CD4-positive, CD25-positive, alpha-beta regulatory T cell (primary cell): ENCODE measurements around the gene HSBP1. TPM values are rescaled to one million over a fixed set of nuclear protein-coding genes. Genes with fewer than 3 reads are reported as not detected.

Experiments used
- ATAC-seq, 2 donors: fragments of 150-1000 bp; cut with Tn5 transposase; one replicate each; pipeline ENCODE4 v1.10.0; 2021; ENCODE audit warnings: low read depth in 2 of 2, moderate number of reproducible peaks in 2 of 2, moderate library complexity in 1 of 2
- DNase-seq, 3 donors: peaks; one replicate each; pipeline versions ENCODE4 v3.0.0 to v3.0.0-alpha.2; 2012 to 2022; ENCODE audit warnings: mixed read lengths in 1 of 3
- H3K27ac ChIP-seq: one replicate; pipeline ENCODE4 v1.7.0; 2013; ENCODE audit warnings: mild to moderate bottlenecking, low read length; ENCODE audit not compliant: insufficient read depth, poor library complexity, severe bottlenecking
- H3K27me3 ChIP-seq: one replicate; pipeline ENCODE4 v1.7.0; 2013; ENCODE audit warnings: low read length; ENCODE audit not compliant: control insufficient read depth, insufficient read depth
- H3K36me3 ChIP-seq: one replicate; pipeline ENCODE4 v1.7.0; 2013; ENCODE audit warnings: mild to moderate bottlenecking, low read length, moderate library complexity; ENCODE audit not compliant: control insufficient read depth, insufficient read depth
- H3K4me1 ChIP-seq: 2 replicates; pipeline ENCODE4 v1.7.0; 2013; ENCODE audit warnings: mild to moderate bottlenecking, low read length; ENCODE audit not compliant: insufficient read depth, control insufficient read depth, poor library complexity, severe bottlenecking
- H3K4me3 ChIP-seq: one replicate; pipeline ENCODE4 v1.7.0; 2013; ENCODE audit warnings: low read depth, mild to moderate bottlenecking, low read length, moderate library complexity
- H3K9me3 ChIP-seq, 2 experiments: 1 replicate in 1 of 2; 2 replicates in 1 of 2; pipeline ENCODE4 v1.7.0; 2013; ENCODE audit warnings: low read length in 2 of 2, mild to moderate bottlenecking in 1 of 2, moderate library complexity in 1 of 2; ENCODE audit not compliant: control insufficient read depth in 2 of 2
- H3K27ac Mint-ChIP-seq, 3 donors: one replicate each; pipeline ENCODE4 v1.8.0; 2020 to 2022; ENCODE audit warnings: mild to moderate bottlenecking in 3 of 3, mixed read lengths in 3 of 3, moderate library complexity in 2 of 3
- H3K27me3 Mint-ChIP-seq: one replicate; pipeline ENCODE4 v1.8.0; 2022; ENCODE audit warnings: mild to moderate bottlenecking, mixed read lengths
- H3K36me3 Mint-ChIP-seq: one replicate; pipeline ENCODE4 v1.8.0; 2020; ENCODE audit warnings: mixed read lengths
- H3K4me1 Mint-ChIP-seq, 4 donors: one replicate each; pipeline ENCODE4 v1.8.0; 2020 to 2022; ENCODE audit warnings: mixed read lengths in 4 of 4, mild to moderate bottlenecking in 1 of 4
- H3K4me3 Mint-ChIP-seq, 4 donors: one replicate each; pipeline ENCODE4 v1.8.0; 2020 to 2022; ENCODE audit warnings: mild to moderate bottlenecking in 4 of 4, mixed read lengths in 4 of 4, moderate library complexity in 3 of 4
- H3K9me3 Mint-ChIP-seq, 7 donors: one replicate each; pipeline ENCODE4 v1.8.0; 2020 to 2022; ENCODE audit warnings: mixed read lengths in 7 of 7, mild to moderate bottlenecking in 3 of 7, moderate library complexity in 2 of 7
- polyA plus RNA-seq, 4 donors: library from polyadenylated mRNA; unstranded; fragments of 300-500 nt; fragmentation: Illumina TruSeq; gene quantifications; one replicate each; pipeline ENCODE4 v1.2.3, GENCODE V29; 2021
- total RNA-seq: library from RNA; stranded (reverse); gene quantifications from one replicate; pipeline ENCODE4 v1.2.3, GENCODE V29; 2022

HSBP1 gene
- total RNA-seq (26.7 TPM), polyA plus RNA-seq (10 to 100 TPM; 25.1 to 53.0 (median 38.3) TPM)

GRCh38 chr16:83807710-83808572 lies at the start of gene HSBP1:
Gene HSBP1, plus strand, starts transcription at chr16:83807978. Its CDS starts 99 bp downstream, at chr16:83808077.
- Histone ChIP-seq H3K4me1 (peaks cover 21% of the 10 kb centered on the region), H3K36me3 (peaks cover 25% of the 10 kb centered on the region), H3K9me3 (no peaks in the 10 kb centered on the region), H3K27ac (peak within 1 kb of the TSS; percentile 73), H3K4me3 (peak within 1 kb of the TSS; percentile 85), H3K27me3 (no peaks in the 10 kb centered on the region)
- H3K4me1 Mint-ChIP-seq, result peaks cover 0 to 50% (median 35%) of the 10 kb centered on the region in 4 donors
- peak within 1 kb of the TSS; percentile 97 to 99 (median 99) for H3K4me3 Mint-ChIP-seq
- peak; percentile 98 to 99 for ATAC-seq
- peaks cover 0 to 1% (median 0%) of the 10 kb centered on the region in 7 donors for H3K9me3 Mint-ChIP-seq
- H3K27ac Mint-ChIP-seq, result peak within 1 kb of the TSS; percentile 92 to 96 (median 95)
- H3K27me3 Mint-ChIP-seq, result peaks cover 14% of the 10 kb centered on the region
- peaks cover 28% of the 10 kb centered on the region for H3K36me3 Mint-ChIP-seq
- DNase-seq, result peak; percentile 88 to 96 (median 91)

GRCh38 chr16:83762141-83762991 lies 45.4 kb upstream of the HSBP1 start:
- DNase-seq, result no peak

GRCh38 chr16:83762992-83763358 lies 44.8 kb upstream of the HSBP1 start:
- Mint-ChIP-seq H3K4me3 (no peak overlapping the region), H3K36me3 (no peaks in the 10 kb centered on the region), H3K4me1 (no peaks in the 10 kb centered on the region), H3K9me3 (peaks cover 0 to 2% (median 0%) of the 10 kb centered on the region in 7 donors), H3K27ac (no peak overlapping the region), H3K27me3 (peaks cover 6% of the 10 kb centered on the region)
- Histone ChIP-seq H3K27me3 (no peaks in the 10 kb centered on the region), H3K4me1 (no peaks in the 10 kb centered on the region), H3K9me3 (no peaks in the 10 kb centered on the region), H3K4me3 (no peak overlapping the region), H3K27ac (no peak overlapping the region), H3K36me3 (no peaks in the 10 kb centered on the region)
- no peak for DNase-seq
- ATAC-seq, result no peak

More at GRCh38 chr16:83762141-83762991, 45.4 kb upstream of the HSBP1 start:
- H3K9me3 ChIP-seq, result no peaks in the 10 kb centered on the region
- H3K4me3 ChIP-seq, result no peak overlapping the region
- H3K4me1 ChIP-seq, result no peaks in the 10 kb centered on the region
- H3K27ac Mint-ChIP-seq, result no peak overlapping the region
- H3K9me3 Mint-ChIP-seq, result peaks cover 0 to 2% (median 0%) of the 10 kb centered on the region in 7 donors
- no peaks in the 10 kb centered on the region for H3K4me1 Mint-ChIP-seq
- H3K27ac ChIP-seq, result no peak overlapping the region
- no peak overlapping the region for H3K4me3 Mint-ChIP-seq
- no peaks in the 10 kb centered on the region for H3K36me3 Mint-ChIP-seq
- H3K27me3 Mint-ChIP-seq, result peaks cover 6% of the 10 kb centered on the region
- no peak for ATAC-seq
- no peaks in the 10 kb centered on the region for H3K36me3 ChIP-seq
- H3K27me3 ChIP-seq, result no peaks in the 10 kb centered on the region

- Histone ChIP-seq H3K4me1 (no peaks in the 10 kb centered on the region), H3K9me3 (no peaks in the 10 kb centered on the region), H3K27ac (no peak overlapping the region), H3K27me3 (peaks cover 3% of the 10 kb centered on the region), H3K4me3 (no peak overlapping the region), H3K36me3 (no peaks in the 10 kb centered on the region)
- Mint-ChIP-seq H3K36me3 (no peaks in the 10 kb centered on the region), H3K27ac (no peak overlapping the region), H3K9me3 (peaks cover 0 to 1% (median 0%) of the 10 kb centered on the region in 7 donors), H3K4me3 (no peak overlapping the region), H3K4me1 (peaks cover 0 to 5% (median 0%) of the 10 kb centered on the region in 4 donors), H3K27me3 (no peaks in the 10 kb centered on the region)
- ATAC-seq (no peak), DNase-seq (no peak)
Observed at GRCh38 chr16:83768986-83769385, 38.8 kb upstream of the HSBP1 start.

GRCh38 chr16:83769397-83770008 lies 38.3 kb upstream of the HSBP1 start:
- Histone ChIP-seq H3K27ac (no peak overlapping the region), H3K9me3 (no peaks in the 10 kb centered on the region), H3K4me1 (no peaks in the 10 kb centered on the region), H3K36me3 (no peaks in the 10 kb centered on the region), H3K27me3 (peaks cover 3% of the 10 kb centered on the region), H3K4me3 (no peak overlapping the region)
- no peaks in the 10 kb centered on the region for H3K27me3 Mint-ChIP-seq
- H3K36me3 Mint-ChIP-seq, result no peaks in the 10 kb centered on the region
- H3K9me3 Mint-ChIP-seq, result peaks cover 0 to 1% (median 0%) of the 10 kb centered on the region in 7 donors
- peaks cover 0 to 5% (median 0%) of the 10 kb centered on the region in 4 donors for H3K4me1 Mint-ChIP-seq
- ATAC-seq, result no peak
- peak in 1 of 3 donors; percentile 3 for DNase-seq
- H3K4me3 Mint-ChIP-seq, result no peak overlapping the region
- H3K27ac Mint-ChIP-seq, result no peak overlapping the region

- Mint-ChIP-seq H3K27me3 (peaks cover 5% of the 10 kb centered on the region), H3K4me3 (no peak overlapping the region), H3K27ac (no peak overlapping the region), H3K4me1 (peaks cover 0 to 5% (median 0%) of the 10 kb centered on the region in 4 donors), H3K36me3 (no peaks in the 10 kb centered on the region), H3K9me3 (peaks cover 0 to 2% (median 0%) of the 10 kb centered on the region in 7 donors)
- no peaks in the 10 kb centered on the region for H3K36me3 ChIP-seq
- H3K27ac ChIP-seq, result no peak overlapping the region
- no peak overlapping the region for H3K4me3 ChIP-seq
- H3K4me1 ChIP-seq, result no peaks in the 10 kb centered on the region
- H3K27me3 ChIP-seq, result peaks cover 3% of the 10 kb centered on the region
- DNase-seq (no peak), ATAC-seq (no peak)
- no peaks in the 10 kb centered on the region for H3K9me3 ChIP-seq
Observed at GRCh38 chr16:83771306-83771942, 36.4 kb upstream of the HSBP1 start.

- DNase-seq (no peak), ATAC-seq (no peak)
- Histone ChIP-seq H3K27me3 (peaks cover 3% of the 10 kb centered on the region), H3K4me3 (no peak overlapping the region), H3K4me1 (no peaks in the 10 kb centered on the region), H3K36me3 (no peaks in the 10 kb centered on the region), H3K27ac (no peak overlapping the region), H3K9me3 (no peaks in the 10 kb centered on the region)
- H3K4me3 Mint-ChIP-seq, result no peak overlapping the region
- H3K27ac Mint-ChIP-seq, result no peak overlapping the region
- H3K27me3 Mint-ChIP-seq, result peaks cover 6% of the 10 kb centered on the region
- peaks cover 0 to 4% (median 0%) of the 10 kb centered on the region in 7 donors for H3K9me3 Mint-ChIP-seq
- H3K4me1 Mint-ChIP-seq, result peaks cover 0 to 5% (median 0%) of the 10 kb centered on the region in 4 donors
- H3K36me3 Mint-ChIP-seq, result no peaks in the 10 kb centered on the region
Observed at GRCh38 chr16:83772806-83773205, 35.0 kb upstream of the HSBP1 start.
